Activated CD4-positive, alpha-beta T cell treated with anti-CD3 and anti-CD28 coated beads for 1 hour (primary cell): ENCODE measurements around the gene APAF1.

Source experiments
- DNase-seq: peaks from one replicate; pipeline ENCODE4 v3.0.0-alpha.2; 2020

APAF1 gene

DNA sequence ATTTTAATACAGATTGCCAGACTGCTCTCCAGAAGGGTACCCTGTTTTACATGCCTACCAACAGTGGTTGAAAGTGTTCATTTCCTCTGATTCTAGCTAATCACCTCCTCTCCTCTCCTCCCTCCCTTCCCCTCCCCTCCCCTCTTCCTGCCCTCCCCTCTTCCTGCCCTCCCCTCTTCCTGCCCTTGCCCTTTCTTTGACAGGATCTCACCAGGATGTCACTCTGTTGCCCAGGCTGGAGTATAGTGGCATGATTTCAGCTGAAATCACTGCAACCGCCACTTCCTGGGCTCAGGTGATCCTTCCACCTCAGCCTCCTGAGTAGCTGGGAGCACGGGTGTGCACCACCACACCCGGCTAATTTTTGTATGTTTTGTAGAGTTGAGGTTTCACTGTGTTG, 24.7 kb downstream of the APAF1 start:
- DNase-seq = no peak

DNA sequence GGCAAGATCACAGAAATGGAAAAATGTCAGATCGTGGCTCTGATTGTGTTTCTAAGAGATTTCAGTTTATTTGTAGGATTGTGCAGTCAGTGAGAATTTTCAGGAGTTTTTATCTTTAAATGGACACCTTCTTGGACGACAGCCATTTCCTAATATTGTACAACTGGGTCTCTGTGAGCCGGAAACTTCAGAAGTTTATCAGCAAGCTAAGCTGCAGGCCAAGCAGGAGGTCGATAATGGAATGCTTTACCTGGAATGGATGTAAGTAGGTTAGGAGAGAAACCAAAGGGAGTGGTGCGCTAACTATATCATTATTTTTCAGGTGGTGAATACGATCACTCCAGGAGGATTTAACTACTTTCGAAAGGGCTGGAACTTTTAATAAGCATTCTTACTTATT, 26.4 kb downstream of the APAF1 start:
- DNase-seq = no peak

DNA sequence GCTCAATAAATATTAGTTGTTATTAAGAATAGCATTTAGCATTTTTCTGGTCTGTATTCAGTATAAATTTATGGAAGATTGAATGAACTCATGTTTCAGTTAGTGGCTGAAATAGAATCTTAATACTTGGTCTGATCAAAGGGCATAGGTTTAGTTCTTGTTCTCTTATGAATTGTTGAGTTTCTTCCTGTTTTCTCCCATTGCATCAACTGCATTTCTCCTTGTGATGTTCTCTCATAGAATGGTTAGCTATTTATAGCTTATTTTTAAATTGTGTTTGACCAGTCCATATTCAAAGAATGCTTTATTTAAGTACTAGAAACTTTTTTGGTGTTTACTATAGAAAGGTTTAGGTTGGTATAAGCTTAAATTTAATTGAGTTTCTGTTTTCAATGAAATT, 29.8 kb downstream of the APAF1 start:
- DNase-seq = no peak

DNA sequence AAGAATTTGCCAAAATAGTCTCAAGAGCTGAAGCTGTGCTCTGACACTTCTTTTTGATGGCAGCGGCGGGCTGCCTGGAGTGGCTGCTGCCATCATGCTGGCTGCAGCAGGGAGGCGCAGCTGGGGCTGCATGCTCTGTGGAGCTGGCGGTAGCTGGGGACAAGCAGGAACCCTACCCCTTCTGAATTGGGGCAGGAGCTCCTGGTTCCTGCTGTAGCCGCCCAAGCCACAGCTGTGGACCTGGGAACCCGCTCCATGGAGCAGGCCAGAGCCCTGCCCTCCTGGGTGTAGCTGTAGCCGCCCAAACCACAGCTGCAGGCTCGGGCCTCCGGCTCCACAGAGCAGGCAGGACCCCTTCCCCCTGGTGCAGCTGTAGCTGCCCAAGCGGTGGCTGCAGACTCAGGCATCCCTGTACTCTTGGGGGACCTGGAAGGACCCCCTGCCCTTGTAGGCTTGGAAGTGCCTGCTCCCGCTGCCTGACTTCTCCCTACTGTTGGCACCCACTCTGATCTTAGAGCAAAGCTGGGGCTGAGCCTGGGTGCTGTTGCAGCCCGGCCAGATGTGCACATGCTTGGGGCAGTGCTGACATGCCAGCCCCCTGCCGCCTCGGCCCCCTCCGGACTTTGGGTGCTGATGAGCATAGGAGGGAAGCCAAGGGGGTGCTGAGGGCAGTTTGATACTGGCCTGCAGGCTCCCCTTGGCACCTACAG, 33.3 kb downstream of the APAF1 start:
- DNase-seq = no peak

DNA sequence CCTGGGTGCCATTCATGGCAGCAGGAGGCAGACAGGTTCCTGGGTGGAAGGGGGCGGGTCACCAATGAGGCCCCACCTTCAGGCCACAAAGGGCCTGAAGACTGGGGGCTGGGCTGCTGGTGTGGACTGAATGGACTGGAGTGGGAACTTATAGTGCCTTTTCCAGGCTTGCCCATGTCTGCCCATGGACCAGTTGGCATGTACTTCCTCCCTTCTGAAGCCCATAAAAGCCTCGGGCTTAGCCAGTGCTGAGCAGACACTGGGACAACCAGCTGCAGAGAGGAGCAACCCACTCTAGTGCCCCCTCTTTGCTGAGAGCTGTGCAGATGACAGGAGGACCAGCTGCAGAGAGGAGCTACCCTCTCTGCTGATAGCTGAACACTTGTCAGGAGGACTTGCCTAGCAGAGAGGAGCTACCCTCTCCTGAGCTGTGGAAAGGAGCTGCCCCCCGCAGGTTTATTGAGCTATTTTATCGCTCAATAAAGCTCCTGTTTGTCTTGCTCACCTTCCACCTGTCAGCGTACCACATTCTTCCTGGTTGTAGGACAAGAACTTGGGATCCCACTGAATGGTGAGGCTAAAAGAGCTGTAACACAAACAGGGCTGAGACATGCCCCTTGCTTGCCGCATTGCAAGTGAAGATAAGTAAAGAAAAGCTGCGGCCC, 34.0 kb downstream of the APAF1 start:
- no peak for DNase-seq

DNA sequence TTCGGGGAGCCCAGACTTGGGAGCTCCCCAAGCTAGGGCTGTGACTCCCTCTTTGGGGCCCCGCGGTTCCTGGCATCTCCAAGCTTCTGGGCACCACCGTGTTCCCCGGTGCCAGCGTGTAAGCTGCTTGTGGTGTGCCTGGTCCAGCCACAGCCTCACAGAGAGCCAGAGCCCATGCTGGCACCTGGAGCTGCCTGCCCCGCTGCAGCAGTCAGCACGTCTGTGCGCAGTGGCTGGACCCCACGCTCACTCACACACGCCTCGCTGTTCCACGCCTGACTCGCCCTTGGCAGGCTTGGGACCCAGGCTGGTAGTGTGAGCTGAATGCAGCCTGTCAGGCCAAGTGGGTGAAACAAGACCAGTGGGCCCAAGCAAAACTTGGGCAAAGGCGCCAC, 34.5 kb downstream of the APAF1 start:
- no peak for DNase-seq

DNA sequence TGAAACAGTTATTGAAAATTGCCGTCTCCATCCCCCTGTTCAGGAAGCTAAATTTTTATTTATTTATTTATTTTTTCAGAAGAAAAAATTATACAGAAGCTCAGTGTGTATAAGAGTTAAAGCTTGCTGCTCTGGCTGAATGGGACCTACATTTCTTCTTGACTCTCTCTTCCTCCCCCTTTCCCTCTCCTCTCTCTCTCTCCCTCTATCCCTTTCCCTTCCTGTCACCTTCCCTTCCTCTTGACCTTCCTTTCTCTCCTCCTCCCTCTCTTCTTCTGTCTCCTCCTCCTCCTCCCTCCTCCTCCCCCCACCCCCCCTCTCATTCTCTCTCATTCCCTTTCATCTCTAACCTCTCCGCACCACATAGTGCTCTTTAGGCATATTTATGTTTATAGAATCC, 39.1 kb downstream of the APAF1 start:
- DNase-seq = no peak

DNA sequence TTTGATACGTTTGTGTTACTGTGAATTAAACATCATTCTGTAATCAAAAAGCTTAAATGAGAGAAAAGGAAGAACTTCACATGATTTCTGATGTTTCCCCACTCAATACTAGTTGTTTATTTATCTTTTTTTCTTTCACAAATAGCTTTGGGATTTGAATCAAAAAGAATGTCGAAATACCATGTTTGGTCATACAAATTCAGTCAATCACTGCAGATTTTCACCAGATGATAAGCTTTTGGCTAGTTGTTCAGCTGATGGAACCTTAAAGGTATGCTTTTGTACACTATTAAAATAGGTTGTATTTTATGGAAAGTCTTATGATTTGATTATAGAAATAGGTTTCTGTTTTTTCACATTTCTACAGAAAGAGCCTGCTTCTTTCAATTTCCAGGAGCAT, 41.5 kb downstream of the APAF1 start:
- no peak for DNase-seq

DNA sequence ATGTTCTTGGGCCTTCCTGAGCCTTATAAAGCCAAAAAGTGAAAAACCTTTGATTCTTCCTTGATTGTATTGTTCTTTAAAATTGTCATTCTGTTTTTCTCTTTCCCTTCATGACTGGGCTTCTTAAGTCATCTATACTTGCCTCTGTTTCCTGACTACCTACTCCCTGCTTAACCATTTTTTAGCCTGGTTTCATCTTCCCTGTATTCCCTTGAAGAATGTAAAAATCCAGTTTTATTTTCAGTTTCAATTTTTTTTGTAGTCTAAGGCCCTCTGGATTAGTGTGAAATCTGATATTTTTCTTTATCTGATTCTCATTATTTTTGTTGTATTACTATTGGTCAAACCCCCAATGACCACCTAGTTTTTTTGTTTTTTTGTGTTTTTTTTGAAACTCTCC, 46.3 kb downstream of the APAF1 start:
- no peak for DNase-seq

DNA sequence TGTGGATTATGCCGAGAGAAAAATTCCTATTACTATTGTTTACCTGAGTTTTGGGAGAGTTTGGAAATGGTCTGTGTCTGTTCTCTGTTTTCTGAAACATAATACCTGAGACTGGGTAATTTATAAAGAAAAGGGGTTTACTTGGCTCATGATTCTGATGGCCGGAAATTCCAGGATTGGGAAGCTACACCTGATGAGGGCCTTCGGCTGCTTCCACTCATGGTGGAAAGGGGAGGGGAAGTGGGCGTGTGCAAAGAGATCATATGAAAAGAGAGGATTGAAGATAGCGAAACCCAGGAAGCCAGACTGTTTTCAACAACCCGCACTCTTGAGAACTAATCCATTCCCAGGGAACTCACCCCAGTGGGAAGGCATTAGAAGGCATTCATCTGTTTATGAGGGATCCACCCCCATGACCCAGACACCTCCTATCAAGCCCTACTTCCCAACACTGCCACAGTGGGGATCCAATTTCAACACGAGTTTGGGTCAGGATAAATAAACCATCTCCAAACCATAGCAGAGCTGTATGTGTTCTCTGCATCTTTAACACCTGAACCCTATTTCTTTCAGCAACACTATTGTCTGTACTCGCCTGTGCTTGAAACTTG, 51.1 kb downstream of the APAF1 start:
- no peak for DNase-seq

DNA sequence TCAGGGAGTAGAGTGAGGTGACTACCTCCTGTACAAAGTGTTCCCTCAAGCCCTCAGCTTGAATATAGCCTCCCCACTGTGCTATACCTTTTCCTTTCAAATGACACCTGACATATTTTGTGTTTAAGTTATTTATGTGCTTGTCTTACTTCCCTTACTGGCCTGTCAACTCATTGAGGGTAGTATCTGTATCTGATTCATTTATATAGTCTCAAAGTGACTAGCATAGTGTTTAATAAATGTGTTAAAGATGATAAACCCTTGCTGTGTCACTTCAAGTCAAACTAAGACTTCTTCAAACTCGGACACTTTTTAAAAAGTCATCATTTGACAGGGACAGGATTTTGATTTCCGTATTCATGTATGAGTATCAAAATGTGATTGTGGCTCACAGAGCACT, 52.1 kb downstream of the APAF1 start:
- no peak for DNase-seq

DNA sequence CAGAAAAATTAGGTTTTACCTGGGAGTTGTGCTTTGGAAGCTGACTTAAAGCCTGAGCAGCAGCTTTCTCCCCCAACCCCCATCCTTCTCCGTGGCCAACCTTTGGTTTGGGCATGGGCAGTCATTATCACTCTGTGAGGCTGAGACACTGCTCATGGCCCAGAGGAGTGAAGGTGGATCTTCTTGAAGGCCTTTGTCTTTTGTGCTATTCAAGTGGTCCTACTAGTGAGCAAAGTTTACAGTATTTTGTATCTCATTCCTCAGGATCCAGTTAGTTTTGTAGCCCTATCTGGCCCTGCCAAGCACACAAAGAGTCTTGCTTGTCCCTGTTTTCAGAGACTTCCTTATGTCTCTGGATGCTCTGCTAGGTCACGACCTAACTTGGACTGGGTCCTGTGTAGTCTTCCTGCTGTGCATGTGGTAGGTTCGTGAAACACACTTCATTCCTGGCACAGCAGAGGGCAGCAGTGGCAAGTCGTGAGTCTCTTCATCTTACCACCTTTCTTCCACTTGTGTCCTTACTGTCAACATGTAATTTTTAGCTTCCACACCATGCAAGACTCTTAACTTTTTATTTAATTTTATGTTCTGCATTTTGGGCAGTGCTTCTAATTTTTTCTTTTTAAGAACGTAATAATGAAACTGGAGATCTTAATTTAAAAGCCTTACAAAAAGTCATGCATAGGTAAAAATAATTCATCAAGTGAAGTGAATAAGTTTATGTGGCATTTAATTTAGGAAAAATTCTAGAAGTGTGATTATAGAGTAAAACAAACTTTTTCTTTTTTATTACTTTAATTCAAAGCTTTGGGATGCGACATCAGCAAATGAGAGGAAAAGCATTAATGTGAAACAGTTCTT, 53.7 kb downstream of the APAF1 start:
- no peak for DNase-seq

DNA sequence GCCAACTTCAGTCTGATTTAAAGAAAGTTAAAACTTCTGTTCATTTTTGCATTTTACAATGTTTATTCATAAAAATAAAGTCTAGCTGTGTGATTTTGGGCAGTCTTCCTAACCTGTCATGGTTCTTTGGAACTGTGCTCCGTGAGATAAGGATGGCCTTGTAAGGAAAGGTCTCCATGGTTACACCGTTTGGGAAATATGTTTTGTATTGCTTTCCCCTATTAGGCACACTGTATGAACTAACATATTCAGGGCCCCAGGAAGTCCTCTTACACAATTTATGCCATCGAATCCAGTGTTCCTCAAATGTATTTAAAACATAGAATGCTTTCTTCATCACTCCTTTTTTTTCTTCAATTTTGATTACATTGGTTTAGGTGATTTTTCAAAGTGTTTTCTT, 54.5 kb downstream of the APAF1 start:
- DNase-seq = no peak

DNA sequence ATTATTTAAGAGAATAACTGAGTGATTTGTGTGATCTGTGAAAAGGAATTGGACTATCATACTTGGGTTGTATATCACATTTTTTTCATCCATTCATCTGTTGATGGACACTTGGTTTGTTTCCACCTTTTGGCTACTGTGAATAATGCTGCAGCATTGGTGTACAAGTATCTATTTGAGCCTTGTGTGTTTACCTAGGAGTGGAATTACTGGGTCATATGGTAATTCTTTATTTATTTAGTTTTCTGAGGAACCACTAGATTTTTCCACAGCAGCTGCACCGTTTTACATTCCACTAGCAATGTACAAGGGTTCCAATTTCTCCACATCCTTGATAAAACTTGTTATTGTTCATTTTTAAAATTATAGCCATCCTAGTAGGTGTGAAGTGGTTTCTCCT, 56.1 kb downstream of the APAF1 start:
- DNase-seq = no peak

DNA sequence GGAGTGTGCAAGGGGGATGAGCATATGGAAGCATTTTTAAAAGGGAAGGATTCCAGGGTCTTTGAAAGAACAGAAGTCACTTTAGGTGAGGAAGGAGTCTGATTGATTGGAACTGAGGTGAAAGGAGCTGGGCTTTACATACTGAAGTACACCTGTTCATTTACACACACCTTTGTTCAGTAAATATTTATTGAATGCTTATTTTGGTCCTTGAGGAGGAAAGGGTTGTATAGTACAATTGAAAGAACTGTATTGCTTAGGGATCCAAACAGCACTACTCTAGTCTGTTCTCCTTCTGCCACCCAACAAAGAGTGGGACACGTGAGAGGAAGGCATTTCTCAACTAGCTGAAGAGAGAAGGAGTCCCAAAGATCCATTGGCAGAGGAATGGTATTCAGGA, 63.9 kb downstream of the APAF1 start:
- no peak for DNase-seq

DNA sequence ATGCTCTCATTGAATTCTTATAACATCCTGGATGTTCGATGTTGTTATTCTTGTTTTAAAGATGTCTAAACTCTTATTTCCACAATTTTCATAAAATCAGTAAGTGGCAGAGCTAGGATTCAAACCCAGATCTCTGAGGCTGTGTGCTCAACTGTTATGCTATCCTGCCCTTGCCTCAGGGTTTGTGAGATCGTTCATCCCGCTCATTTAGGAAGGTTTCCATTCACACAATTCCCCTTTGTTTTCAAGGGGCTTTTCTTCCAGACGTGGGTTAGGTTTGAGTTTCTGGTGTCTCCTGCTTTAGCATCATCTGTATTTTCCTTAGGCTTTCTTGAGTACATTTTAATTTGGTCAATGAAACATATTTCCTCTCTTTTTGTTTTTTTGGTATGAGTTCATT, 69.3 kb downstream of the APAF1 start:
- no peak for DNase-seq

DNA sequence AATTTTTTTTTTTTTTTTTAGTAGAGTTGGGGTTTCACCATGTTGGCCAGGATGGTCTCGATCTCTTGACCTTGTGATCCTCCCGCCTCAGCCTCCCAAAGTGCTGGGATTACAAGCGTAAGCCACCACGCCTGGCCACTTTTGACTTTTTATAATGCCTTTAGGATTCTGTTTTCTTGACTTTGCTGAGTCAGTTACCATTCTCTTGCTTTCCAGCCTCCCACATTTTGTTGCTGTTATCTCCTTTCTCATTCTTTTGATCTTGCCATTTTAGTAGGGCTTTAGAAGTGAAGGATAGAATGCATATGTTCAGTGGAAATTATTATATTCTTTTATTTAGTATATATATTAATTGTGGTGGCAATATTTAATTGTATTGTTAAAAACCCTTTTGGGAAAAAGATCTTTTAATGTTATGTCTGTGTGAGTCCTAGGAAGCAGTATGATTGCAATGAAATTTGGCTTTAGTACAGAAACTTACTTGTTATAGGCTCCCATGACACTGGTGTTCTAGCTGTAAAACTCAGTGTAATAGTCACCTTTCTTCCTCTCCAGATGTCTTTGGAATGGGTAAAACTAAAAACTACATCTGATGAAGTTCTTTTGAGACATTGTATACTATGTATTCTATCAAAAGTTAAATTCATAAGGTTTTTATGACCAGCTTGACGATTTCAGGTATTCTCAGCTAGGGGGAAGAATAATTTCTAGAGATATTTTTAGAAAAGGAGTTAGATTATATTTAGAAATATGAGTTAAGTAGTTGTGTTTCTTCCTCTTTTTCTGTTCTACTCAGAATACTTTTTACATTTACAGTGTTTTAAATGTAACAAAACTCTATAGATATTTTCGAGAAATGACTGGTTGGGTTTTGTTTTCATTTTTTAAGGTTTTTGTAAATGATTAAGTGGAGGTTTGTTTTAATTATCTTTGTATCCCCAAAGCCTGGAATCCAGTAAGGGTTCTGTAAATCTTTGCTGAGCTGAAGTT, 74.7 kb downstream of the APAF1 start:
- DNase-seq = no peak

DNA sequence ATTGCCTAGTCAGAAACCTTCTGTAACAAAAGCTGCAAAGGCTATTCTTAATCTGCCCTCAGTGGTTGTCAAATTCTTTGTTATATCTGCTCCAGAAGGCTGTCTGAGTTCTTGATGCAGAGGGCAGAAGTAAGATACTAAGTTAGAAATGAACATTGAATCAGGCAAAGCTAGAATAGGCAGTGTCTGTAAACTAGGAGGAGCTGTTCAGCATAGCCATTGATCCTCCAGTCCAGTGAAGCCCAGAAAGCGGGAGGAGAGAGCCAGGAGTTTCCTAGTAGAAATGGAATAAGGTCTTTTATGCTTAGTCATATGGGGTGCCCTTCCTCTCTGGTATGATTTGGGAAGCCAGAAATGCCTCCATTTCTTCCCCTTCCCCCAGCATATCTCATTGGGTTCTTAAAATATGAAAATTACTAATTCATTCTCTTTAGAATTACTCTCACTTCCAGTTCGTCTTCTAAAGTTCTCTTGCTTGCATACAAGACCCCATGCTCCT, 76.2 kb downstream of the APAF1 start:
- no peak for DNase-seq

DNA sequence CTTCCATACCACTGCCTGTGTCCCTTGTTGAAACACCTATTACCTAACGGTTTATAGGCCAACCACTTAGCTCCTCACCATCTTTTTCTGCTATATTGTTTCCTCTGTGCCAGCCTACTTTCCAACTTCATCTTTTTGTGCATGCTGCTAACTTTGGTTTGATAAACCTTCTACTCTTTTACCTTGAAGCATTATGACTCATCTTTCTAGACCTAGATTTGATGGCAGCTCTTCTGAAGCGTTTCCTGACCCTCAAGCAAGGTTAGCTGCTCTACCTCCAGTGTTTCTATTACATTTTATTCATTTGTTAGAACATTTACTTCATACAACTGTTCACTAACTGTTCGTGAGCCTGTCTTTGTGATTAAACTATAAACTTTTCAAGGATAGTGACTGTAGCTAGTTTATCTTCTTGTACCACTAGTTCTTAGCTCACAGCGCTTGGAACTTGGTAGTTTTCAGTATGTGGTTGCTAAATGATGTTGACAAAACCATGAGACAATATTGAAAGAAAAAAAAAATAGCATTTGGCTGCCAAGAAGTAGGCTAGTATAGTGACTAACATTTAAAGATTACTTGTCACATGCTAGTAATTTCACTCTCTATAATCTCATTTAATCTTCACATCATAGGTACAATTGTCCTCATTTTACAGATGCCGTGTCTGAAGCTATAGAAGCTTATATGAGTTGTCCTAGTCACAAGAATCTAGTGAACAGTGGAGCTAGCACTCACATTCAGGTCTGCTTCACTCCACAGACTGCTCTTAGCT, 79.5 kb downstream of the APAF1 start:
- DNase-seq = no peak

DNA sequence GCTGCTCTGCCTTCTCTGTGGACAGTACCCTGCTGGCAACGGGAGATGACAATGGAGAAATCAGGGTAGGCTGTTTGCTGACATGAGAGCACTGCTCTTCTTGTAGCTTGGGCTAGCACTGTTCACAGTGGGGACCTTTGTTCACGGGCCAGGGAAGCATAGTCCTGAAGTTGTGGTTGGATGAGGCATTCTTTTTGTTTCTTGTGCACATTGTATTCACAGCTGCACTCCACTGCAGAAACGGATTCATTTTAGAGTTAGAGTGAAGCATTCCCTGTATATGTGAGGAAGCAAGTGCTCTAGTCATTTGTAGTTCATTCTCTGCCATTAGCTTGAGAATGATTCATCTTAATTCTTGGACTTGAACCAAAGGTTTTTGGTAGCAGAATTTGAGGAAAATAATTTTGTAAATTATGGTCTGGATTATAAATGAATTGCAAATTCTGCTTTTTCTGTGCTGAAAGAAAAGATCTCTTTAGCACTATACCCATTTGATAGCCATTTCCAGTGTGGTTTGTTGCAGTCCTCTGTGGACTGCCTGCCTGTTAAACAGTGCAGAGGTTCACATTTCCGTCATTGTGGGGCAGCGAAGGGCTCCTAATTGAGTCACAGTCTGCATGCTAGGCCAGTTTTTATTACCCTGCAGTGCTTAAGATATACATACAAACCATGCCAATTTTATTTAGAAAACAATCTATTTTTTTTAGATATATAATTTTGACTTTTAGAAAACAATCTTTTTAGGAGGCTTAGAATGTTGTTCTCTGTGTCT, 80.6 kb downstream of the APAF1 start:
- DNase-seq = no peak

DNA sequence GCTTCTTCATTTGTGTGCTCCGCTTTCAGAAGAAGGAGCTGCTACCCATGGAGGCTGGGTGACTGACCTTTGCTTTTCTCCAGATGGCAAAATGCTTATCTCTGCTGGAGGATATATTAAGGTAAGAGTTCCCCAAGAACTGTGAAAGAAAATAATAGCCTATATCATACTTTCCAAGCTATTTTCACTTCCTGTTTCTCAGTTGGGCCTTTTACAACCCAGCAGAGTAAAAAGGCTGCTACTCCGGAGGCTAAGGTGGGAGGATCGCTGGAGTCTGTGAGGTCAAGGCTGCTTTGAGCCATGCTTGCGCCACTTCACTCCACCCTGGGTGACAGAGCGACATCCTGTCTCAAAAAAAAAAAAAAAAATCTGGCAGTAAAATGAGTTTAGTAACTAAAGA, 82.1 kb downstream of the APAF1 start:
- no peak for DNase-seq
